ENCODE measurements around the gene PRR30.
"Not testable (repeated sequence)": the region's sequence is repeated elsewhere in the genome, so short reads cannot be mapped to it uniquely, and the experiment has no call there.

PRR30 gene

DNA sequence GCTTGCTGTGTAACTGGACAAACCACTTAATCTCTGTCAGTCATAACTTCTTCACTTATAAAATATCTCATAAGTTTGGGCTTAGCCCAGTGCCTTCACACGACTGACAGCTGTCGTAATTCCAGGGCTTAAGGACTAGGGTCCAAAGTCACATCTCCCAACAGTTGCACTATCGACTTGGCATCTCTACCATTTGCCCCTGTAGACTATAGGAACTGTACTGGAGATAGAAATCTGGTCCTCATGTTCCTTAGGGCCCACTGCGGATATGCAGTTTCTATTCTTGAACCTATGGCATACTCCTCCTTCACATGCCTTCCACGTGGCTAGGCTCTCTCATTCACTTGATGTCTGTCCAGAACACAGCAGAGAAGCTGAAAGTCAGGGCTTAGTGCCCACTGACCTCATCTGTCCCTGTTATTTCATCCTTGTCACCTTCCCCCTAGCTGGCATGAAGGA, 12.9 kb downstream of the PRR30 start:
- H3K27me3 Mint-ChIP-seq = peaks cover 11% of the 10 kb centered on the region
- H3K4me3 Mint-ChIP-seq = no peak overlapping the region
- no peak overlapping the region for H3K27ac Mint-ChIP-seq
- no peaks in the 10 kb centered on the region for H3K9me3 Mint-ChIP-seq
- peaks cover 13% of the 10 kb centered on the region for H3K36me3 Mint-ChIP-seq (ENCODE audit: low read depth)
- H3K4me1 Mint-ChIP-seq (ENCODE audit: low read depth) = peaks cover 12% of the 10 kb centered on the region

DNA sequence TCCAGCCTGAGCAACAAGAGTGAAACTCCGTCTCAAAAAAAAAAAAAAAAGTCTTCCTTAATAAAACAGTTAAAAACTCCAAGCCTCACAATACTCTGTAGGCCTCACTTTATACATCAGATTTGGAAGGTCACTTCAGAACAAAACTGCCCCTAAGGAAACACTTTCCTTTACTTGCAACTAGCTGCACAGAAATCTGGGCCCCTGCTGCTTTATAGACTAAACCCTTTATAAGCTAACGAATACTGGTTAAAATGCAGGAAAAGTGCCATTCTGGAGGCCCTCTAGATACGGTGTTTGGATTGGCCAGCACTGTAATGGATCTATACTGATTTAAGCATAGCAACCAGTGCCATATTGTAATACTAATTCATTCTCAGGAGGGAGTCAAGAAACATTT, 14.1 kb downstream of the PRR30 start:
- no peaks in the 10 kb centered on the region for H3K9me3 Mint-ChIP-seq
- H3K4me1 Mint-ChIP-seq (ENCODE audit: low read depth) = peaks cover 13% of the 10 kb centered on the region
- H3K27ac Mint-ChIP-seq = no peak overlapping the region
- H3K4me3 Mint-ChIP-seq = no peak overlapping the region
- H3K27me3 Mint-ChIP-seq = peaks cover 17% of the 10 kb centered on the region
- H3K36me3 Mint-ChIP-seq (ENCODE audit: low read depth) = peaks cover 9% of the 10 kb centered on the region

DNA sequence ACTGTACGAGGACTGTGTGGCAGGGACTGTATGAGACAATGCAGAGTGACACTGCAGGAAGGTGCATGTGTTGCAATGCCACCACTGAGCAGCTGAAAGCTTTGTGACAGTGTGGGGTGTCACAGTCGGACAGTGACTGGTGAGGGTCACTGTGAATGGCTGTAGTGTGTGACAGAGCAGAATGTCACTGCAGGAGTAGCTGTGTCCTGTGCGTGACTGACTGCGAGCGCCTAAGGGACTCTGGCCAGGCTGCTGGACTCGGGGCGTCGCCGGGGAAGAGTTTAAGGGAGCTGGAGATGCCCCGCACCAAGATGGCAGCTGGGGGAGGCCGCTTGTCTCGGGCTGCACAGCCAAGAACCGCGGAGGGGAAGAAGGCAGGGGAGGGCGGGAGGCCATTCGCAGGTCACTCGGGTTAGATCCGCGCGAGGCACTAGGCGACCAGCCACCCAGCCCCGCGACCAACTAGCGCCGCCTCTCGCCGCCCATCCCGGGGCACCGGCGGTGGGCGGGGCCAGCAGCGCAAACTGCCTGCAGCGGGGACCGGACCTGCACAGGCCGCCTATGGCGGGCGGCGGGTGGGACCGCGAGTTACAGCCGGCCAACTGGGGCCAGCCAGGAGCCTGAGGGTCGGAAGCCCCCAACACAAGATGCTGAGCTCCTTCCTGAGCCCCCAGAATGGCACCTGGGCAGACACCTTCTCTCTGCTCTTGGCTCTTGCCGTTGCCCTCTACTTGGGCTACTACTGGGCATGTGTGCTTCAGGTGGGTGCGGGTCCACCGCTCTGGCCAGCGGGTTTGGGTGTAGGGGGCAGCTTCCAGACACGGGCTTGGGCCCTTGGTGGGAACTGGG, 15.7 kb downstream of the PRR30 start, which contains the start of gene ABHD1:
ABHD1 (plus strand) TSS at position 514 of the 849 bp plus-strand sequence; CDS start at position 648, 134 bp downstream.
- no peaks in the 10 kb centered on the region for H3K36me3 Mint-ChIP-seq (ENCODE audit: low read depth)
- no peaks in the 10 kb centered on the region for H3K9me3 Mint-ChIP-seq
- H3K4me3 Mint-ChIP-seq = peak within 1 kb of the TSS; percentile 82
- peak within 1 kb of the TSS; percentile 72 for H3K27ac Mint-ChIP-seq
- peaks cover 28% of the 10 kb centered on the region for H3K27me3 Mint-ChIP-seq
- H3K4me1 Mint-ChIP-seq (ENCODE audit: low read depth) = peaks cover 23% of the 10 kb centered on the region

DNA sequence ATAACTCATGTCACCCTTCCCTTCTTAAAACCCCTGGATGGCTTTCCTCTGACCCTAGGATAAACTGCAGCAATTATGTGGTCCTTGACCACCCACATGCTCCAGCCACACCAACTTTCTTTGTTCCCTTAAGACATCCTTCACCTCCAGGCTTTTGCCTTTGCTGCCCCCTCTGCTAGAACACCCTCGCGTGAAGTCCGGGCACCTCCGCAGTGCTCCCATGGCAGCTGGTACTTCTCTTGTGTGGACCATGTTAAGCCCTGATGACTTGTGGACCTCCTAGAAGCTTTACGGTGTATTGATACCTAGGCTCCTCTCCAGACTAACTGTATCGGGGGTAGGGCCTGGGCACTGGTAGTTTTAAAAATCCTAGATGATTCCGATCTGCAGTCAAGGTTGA, 16.4 kb downstream of the PRR30 start:
- H3K36me3 Mint-ChIP-seq (ENCODE audit: low read depth) = no peaks in the 10 kb centered on the region
- H3K4me3 Mint-ChIP-seq = peak overlapping the region; percentile 82
- H3K27ac Mint-ChIP-seq = no peak overlapping the region
- peaks cover 23% of the 10 kb centered on the region for H3K4me1 Mint-ChIP-seq (ENCODE audit: low read depth)
- peaks cover 31% of the 10 kb centered on the region for H3K27me3 Mint-ChIP-seq
- no peaks in the 10 kb centered on the region for H3K9me3 Mint-ChIP-seq

DNA sequence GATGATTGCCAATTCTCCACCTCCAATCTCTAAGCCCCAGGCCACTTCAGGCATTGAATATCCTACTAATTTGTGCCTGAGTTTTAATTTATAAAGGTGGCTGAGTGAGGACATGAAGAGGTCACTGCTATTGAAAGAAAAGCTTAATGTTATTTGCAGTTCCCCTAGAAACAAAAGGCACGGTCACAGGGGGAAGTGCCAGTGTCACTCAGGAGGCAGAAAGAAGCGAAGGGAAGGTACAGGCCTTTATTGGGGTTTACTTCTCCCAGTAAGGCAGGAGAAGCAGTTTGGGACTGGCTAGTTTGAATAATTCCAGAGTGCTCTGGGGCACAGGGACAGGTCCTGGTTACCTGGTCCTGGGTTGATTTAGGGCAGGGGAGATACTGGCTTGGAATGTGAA, 17.3 kb downstream of the PRR30 start:
- H3K27ac Mint-ChIP-seq = no peak overlapping the region
- H3K27me3 Mint-ChIP-seq = peaks cover 39% of the 10 kb centered on the region
- H3K36me3 Mint-ChIP-seq (ENCODE audit: low read depth) = no peaks in the 10 kb centered on the region

DNA sequence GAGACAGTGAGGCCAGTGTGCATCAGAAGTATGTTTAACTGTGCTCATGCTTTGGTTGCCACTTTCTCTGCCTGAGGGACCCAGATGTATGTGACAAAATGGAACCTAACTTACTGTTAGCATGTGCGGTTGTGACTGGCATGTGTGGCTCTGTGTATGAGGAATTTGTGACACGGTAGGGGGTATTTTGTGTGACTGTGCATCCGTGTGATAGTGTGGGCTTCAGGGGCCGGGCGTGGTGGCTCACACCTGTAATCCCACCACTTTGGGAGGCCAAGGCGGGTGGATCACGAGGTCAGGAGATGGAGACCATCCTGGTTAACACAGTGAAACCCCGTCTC, 19.9 kb downstream of the PRR30 start:
- Mint-ChIP-seq H3K27me3 (peaks cover 39% of the 10 kb centered on the region), H3K4me3 (peak overlapping the region; percentile 84), H3K4me1 (ENCODE audit: low read depth) (peaks cover 23% of the 10 kb centered on the region), H3K27ac (peak overlapping the region; percentile 88)
- H3K36me3 Mint-ChIP-seq (ENCODE audit: low read depth); H3K9me3 Mint-ChIP-seq: not testable (repeated sequence)

More for the DNA sequence above, 17.3 kb downstream of the PRR30 start:
- H3K4me3 Mint-ChIP-seq = no peak overlapping the region
- no peaks in the 10 kb centered on the region for H3K9me3 Mint-ChIP-seq
- peaks cover 23% of the 10 kb centered on the region for H3K4me1 Mint-ChIP-seq (ENCODE audit: low read depth)

DNA sequence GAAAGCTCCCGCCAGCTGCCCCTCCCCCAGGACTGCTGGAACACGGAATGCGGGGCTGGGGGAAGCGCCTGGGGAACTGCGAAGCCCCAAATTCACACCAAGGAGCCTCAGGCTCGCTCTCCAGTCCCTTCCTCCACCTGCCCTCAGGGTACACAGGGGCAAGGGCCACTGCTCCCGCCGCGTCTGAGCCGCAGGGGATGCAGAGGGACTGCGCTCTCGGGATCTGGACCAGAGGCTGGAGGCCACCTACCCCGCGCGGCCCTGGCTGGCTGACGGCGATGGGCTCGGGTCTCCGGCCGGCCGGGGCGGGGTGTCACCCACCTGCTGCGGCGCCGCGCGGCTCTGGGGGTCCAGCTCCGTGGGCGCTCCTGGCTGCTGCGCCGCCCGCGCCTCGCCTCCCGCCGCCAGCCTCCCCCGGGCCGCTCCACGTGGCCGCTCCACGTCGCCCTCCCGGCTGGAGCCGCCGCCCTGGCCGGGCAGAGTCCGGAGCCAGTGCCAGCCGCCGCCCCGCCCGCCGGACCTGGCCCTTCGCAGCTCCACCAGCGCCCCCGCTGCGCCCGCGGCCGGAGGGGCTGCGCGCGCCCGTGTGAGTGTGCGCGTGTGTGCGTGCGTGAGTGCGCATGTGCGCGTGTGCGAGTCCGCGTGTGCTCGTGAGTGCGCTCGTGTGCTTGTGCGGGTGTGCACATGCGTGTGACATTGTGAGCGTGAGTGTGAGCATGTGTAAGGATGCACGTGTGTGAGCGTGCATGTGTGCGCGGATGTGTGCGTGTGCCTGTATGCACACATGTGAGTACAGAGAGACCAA, 20.5 kb downstream of the PRR30 start, which contains the start of gene CGREF1:
CGREF1 (minus strand) TSS at position 604 of the 805 bp plus-strand sequence. CDS start 14,762 bp downstream, outside the sequence.
- peaks cover 17% of the 10 kb centered on the region for H3K4me1 Mint-ChIP-seq (ENCODE audit: low read depth)
- H3K27me3 Mint-ChIP-seq = peaks cover 39% of the 10 kb centered on the region
- peak within 1 kb of the TSS; percentile 88 for H3K27ac Mint-ChIP-seq
- no peaks in the 10 kb centered on the region for H3K36me3 Mint-ChIP-seq (ENCODE audit: low read depth)
- no peaks in the 10 kb centered on the region for H3K9me3 Mint-ChIP-seq
- H3K4me3 Mint-ChIP-seq = peak within 1 kb of the TSS; percentile 84

DNA sequence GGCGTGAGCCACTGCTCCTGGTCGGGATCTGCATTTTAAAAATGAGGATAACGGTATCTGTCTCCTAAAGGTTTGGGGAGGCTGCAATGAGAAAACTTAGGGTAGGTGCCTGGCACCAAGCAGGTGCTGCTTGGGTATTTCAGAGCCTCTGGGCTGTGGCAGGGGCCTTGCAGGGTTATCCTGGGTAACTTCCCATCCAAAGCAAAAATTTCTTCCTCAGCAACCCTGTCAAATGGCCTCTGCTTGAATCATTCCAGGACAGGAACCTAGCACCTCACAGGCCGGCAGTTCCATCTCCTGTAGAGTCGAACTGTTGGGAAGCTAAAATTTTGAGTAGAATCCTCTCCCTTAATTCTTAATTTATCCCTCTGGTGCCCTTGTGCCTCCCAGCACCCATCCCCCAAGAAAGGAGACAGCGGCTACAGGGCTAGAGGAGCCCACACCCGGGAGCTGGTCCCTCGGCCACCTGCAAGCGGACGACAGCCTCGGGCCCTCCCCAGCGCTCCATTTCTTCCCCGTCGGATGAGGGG, 21.1 kb downstream of the PRR30 start:
- no peak overlapping the region for H3K27ac Mint-ChIP-seq
- H3K4me3 Mint-ChIP-seq = peak overlapping the region; percentile 73
- H3K9me3 Mint-ChIP-seq = no peaks in the 10 kb centered on the region
- peaks cover 14% of the 10 kb centered on the region for H3K4me1 Mint-ChIP-seq (ENCODE audit: low read depth)
- H3K36me3 Mint-ChIP-seq (ENCODE audit: low read depth) = no peaks in the 10 kb centered on the region
- peaks cover 39% of the 10 kb centered on the region for H3K27me3 Mint-ChIP-seq

DNA sequence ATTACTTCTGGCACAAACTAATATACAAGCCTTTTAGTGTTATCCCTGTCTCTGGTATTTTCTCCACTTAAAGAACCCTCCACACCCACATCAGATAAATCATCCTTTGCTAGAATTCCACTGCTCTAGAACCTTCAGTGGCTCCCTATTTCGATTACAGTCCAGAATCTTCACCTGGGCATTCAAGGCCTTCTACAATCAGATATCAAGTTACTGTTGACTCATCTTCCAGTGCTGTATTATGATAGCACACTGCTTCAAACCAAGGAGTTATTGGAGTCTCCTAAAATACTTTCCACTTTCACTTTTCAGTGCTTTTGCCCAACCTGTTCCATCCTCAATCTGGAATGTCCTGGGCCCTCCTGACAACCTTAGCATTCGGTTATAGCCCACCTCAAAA, 23.7 kb downstream of the PRR30 start:
- Mint-ChIP-seq H3K4me3 (no peak overlapping the region), H3K4me1 (ENCODE audit: low read depth) (peaks cover 11% of the 10 kb centered on the region), H3K27ac (no peak overlapping the region), H3K9me3 (no peaks in the 10 kb centered on the region), H3K36me3 (ENCODE audit: low read depth) (no peaks in the 10 kb centered on the region), H3K27me3 (peaks cover 24% of the 10 kb centered on the region)

DNA sequence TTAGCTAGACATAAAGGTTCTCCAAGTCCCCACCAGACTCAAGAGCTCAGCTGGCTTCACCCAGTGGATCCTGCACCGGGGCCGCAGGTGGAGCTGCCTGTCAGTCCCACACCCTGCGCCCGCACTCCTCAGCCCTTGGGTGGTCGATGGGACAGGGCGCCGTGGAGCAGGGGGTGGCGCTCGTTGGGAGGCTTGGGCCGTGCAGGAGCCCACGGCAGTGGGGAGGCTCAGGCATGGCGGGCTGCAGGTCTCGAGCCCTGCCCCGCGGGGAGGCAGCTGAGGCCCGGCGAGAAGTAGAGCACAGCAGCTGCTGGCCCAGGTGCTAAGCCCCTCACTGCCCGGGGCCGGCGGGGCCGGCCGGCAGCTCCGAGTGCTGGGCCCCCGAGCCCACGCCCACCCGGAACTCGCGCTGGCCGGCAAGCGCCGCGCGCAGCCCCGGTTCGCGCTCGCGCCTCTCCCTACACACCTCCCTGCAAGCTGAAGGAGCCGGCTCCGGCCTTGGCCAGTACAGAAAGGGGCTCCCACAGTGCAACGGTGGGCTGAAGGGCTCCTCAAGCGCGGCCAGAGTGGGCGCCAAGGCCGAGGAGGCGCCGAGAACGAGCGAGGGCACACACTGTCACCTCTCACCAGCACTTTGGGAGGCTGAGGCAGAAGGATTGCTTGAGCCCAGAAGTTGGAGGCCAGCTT, 27.7 kb downstream of the PRR30 start:
- not testable (repeated sequence) for H3K4me3 Mint-ChIP-seq; H3K9me3 Mint-ChIP-seq; H3K4me1 Mint-ChIP-seq (ENCODE audit: low read depth); H3K27ac Mint-ChIP-seq; H3K36me3 Mint-ChIP-seq (ENCODE audit: low read depth); H3K27me3 Mint-ChIP-seq

DNA sequence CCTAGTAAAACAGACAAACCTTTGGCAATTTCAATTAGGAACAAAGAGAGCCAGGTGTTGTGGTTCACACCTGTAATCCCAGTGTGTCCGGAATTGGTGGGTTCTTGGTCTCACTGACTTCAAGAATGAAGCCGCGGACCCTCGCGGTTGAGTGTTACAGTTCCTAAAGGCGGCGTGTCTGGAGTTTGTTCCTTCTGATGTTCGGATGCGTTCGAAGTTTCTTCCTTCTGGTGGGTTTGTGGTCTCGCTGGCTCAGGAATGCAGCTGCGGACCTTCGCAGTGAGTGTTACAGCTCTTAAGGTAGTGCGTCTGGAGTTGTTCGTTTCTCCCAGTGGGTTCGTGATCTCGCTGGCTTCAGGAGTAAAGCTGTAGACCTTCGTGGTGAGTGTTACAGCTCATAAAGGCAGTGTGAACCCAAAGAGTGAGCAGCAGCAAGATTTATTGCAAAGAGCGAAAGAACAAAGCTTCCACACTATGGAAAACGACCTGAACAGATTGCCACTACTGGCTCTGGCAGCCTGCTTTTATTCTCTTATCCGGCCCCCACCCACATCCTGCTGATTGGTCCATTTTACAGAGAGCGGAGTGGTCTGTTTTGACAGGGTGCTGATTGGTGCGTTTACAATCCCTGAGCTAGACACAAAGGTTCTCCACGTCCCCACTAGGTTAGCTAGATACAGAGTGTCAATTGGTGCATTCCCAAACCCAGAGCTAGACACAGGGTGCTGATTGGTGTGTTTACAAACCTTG, 28.4 kb downstream of the PRR30 start:
- not testable (repeated sequence) for H3K27ac Mint-ChIP-seq; H3K4me3 Mint-ChIP-seq; H3K27me3 Mint-ChIP-seq; H3K4me1 Mint-ChIP-seq (ENCODE audit: low read depth); H3K36me3 Mint-ChIP-seq (ENCODE audit: low read depth); H3K9me3 Mint-ChIP-seq

DNA sequence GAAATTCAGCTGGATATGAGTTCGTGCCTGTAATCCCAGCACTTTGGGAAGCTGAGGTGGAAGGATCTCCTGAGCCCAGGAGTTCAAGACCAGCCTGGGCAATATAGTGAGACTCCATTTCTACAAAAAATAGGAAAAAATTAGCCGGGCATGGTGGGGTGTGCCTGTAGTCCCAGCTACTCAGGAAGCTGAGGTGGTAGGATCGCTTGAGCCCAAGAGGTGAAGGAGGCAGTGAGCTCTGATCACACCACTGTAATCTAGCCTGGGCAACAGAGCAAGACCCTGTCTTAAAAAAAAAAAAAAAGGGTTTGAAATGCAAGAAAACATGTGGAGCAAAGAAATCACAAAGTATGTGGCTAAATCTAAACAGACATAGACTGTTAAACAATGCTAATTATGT, 30.1 kb downstream of the PRR30 start:
- H3K4me3 Mint-ChIP-seq = no peak overlapping the region
- no peaks in the 10 kb centered on the region for H3K36me3 Mint-ChIP-seq (ENCODE audit: low read depth)
- H3K9me3 Mint-ChIP-seq = no peaks in the 10 kb centered on the region
- peaks cover 3% of the 10 kb centered on the region for H3K27me3 Mint-ChIP-seq
- no peak overlapping the region for H3K27ac Mint-ChIP-seq
- H3K4me1 Mint-ChIP-seq (ENCODE audit: low read depth) = no peaks in the 10 kb centered on the region

DNA sequence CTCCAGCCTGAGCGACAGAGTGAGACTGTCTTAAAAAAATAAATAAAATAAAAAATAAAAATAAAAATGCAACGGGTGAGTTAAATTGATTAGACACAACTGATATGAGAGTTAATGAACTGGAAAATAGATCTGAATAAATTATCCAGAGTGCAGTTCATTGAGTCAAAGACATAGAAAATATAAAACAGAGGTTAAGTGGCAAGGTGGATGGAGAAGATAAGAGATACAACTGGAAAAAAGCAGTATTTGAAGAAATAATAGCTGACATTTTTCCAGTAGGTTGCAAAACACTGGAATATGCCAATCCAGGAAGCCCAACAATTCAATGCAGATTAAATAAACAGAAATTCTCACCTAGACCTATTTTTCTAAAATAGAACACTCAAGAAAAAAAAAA, 31.0 kb downstream of the PRR30 start:
- Mint-ChIP-seq H3K27ac (no peak overlapping the region), H3K36me3 (ENCODE audit: low read depth) (no peaks in the 10 kb centered on the region), H3K4me1 (ENCODE audit: low read depth) (no peaks in the 10 kb centered on the region), H3K9me3 (no peaks in the 10 kb centered on the region), H3K27me3 (peaks cover 3% of the 10 kb centered on the region), H3K4me3 (no peak overlapping the region)

DNA sequence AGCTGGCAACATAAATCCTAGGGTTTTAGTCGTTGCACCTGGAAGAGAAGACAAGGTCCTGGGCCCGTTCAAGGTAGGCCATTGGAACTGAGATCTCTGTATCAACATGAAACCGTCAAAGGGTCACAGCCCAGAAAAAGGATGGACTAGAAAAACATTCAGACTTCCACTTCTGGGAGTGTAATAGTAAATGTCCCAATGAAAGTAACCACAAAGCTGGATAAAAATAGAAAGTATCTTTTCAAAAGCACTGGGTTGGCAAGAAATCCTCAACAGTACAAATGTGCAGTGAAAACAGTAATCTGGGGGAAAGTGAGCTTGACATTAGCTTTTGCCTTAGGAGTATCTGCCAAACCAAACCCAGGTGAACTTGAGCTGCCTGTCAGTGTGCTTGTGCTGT, 33.2 kb downstream of the PRR30 start:
- H3K36me3 Mint-ChIP-seq (ENCODE audit: low read depth) = no peaks in the 10 kb centered on the region
- no peaks in the 10 kb centered on the region for H3K9me3 Mint-ChIP-seq
- H3K27me3 Mint-ChIP-seq = peaks cover 3% of the 10 kb centered on the region
- no peaks in the 10 kb centered on the region for H3K4me1 Mint-ChIP-seq (ENCODE audit: low read depth)
- no peak overlapping the region for H3K27ac Mint-ChIP-seq
- H3K4me3 Mint-ChIP-seq = no peak overlapping the region
